T-cell (primary cell): ENCODE data around the gene HRC. TPM values are rescaled to one million over a fixed set of nuclear protein-coding genes. Genes with fewer than 3 reads are reported as not detected.
"Not testable (repeated sequence)": the region's sequence is repeated elsewhere in the genome, so short reads cannot be mapped to it uniquely, and the experiment has no call there.

Source experiments
- ATAC-seq, 4 experiments: fragments of 200-7000 bp in 3 of 4; fragments of 150-1000 bp in 1 of 4; cut with Tn5 transposase; replicated peaks in 1 of 4; 1 replicate in 3 of 4; 2 replicates in 1 of 4; pipeline ENCODE4 v1.10.0; 2021; ENCODE audit warnings: moderate library complexity in 3 of 4, mild to moderate bottlenecking in 2 of 4, moderate number of reproducible peaks in 1 of 4
- CTCF ChIA-PET, 2 donors: fragments of 300-600 bp; sonication (Branson Sonifier 250); formaldehyde crosslinking; loops; one replicate each; lab custom pipeline; 2022; ENCODE audit warnings: antibody characterized with exemption in 2 of 2; lab: Charles Lee
- POLR2A ChIA-PET, 2 donors: fragments of 300-600 bp; sonication (Branson Sonifier 250); formaldehyde crosslinking; loops; one replicate each; lab custom pipeline; 2022; ENCODE audit warnings: antibody characterized with exemption in 2 of 2; lab: Charles Lee
- DNase-seq, 35 experiments: peaks; one replicate each; pipeline versions ENCODE4 v3.0.0 to v3.0.0-alpha.2; 2013 to 2023
- H3K27ac ChIP-seq: one replicate; pipeline ENCODE4 v1.5.1; 2013; ENCODE audit warnings: low read length
- H3K27me3 ChIP-seq, 2 experiments: replicated peaks in 1 of 2; 1 replicate in 1 of 2; 2 replicates in 1 of 2; pipeline versions ENCODE4 v1.6.1 to v1.7.0; 2013; ENCODE audit warnings: low read length in 1 of 2, mixed read lengths in 1 of 2; ENCODE audit not compliant: control insufficient read depth in 2 of 2, insufficient read depth in 2 of 2; ENCODE audit errors: extremely low read depth in 1 of 2
- H3K36me3 ChIP-seq, 2 donors: 1 replicate in 1 of 2; 2 replicates in 1 of 2; pipeline versions ENCODE4 v1.6.1 to v1.7.0; 2013; ENCODE audit warnings: low read length in 1 of 2; ENCODE audit not compliant: control insufficient read depth in 2 of 2, insufficient read depth in 1 of 2; ENCODE audit errors: extremely low read depth in 1 of 2
- H3K4me1 ChIP-seq, 2 experiments: 1 replicate in 1 of 2; 2 replicates in 1 of 2; pipeline versions ENCODE4 v1.6.1 to v1.7.0; 2013; ENCODE audit warnings: low read length in 2 of 2, mixed read lengths in 1 of 2; ENCODE audit not compliant: insufficient read depth in 2 of 2, control insufficient read depth in 1 of 2; ENCODE audit errors: extremely low read depth in 1 of 2
- H3K4me3 ChIP-seq, 2 donors: 1 replicate in 1 of 2; 2 replicates in 1 of 2; pipeline versions ENCODE4 v1.5.1 to v1.7.0; 2013; ENCODE audit warnings: mild to moderate bottlenecking in 2 of 2, low read length in 1 of 2, moderate library complexity in 1 of 2; ENCODE audit not compliant: control insufficient read depth in 1 of 2; ENCODE audit errors: extremely low read depth in 1 of 2
- H3K9me3 ChIP-seq: 2 replicates; pipeline ENCODE4 v1.7.0; 2013
- H3K27ac Mint-ChIP-seq, 2 donors: one replicate each; pipeline ENCODE4 v1.8.0; 2020 to 2021; ENCODE audit warnings: mild to moderate bottlenecking in 2 of 2, mixed read lengths in 2 of 2
- H3K27me3 Mint-ChIP-seq, 2 donors: one replicate each; pipeline ENCODE4 v1.8.0; 2021 to 2022; ENCODE audit warnings: mixed read lengths in 2 of 2
- H3K36me3 Mint-ChIP-seq: one replicate; pipeline ENCODE4 v1.8.0; 2021; ENCODE audit warnings: mixed read lengths
- H3K4me1 Mint-ChIP-seq, 3 donors: one replicate each; pipeline ENCODE4 v1.8.0; 2020 to 2022; ENCODE audit warnings: mixed read lengths in 3 of 3, mild to moderate bottlenecking in 1 of 3
- H3K4me3 Mint-ChIP-seq, 3 donors: one replicate each; pipeline ENCODE4 v1.8.0; 2020 to 2022; ENCODE audit warnings: mild to moderate bottlenecking in 3 of 3, mixed read lengths in 3 of 3, moderate library complexity in 3 of 3
- H3K9me3 Mint-ChIP-seq, 3 donors: one replicate each; pipeline ENCODE4 v1.8.0; 2020 to 2022; ENCODE audit warnings: mixed read lengths in 3 of 3
- WGBS: methylation state at CpG from one replicate; pipeline ENCODE4 v1.1.5; 2013; ENCODE audit warnings: missing lambda C conversion rate; ENCODE audit not compliant: insufficient coverage; 5-methylcytosine and 5-hydroxymethylcytosine counted together
- total RNA-seq, 35 experiments: library from RNA in 6 of 35; stranded (reverse) in 6 of 35; fragments of 120-200 nt in 1 of 35; gene quantifications; one replicate each; pipeline versions ENCODE4 v1.2.1 to v1.2.4 and lab custom pipeline; 2013 to 2026

Gene HRC
- total RNA-seq, 5 donors from 2014 or later (not counting 1 experiment from before 2014, with no cell fraction given): not detected

DNA sequence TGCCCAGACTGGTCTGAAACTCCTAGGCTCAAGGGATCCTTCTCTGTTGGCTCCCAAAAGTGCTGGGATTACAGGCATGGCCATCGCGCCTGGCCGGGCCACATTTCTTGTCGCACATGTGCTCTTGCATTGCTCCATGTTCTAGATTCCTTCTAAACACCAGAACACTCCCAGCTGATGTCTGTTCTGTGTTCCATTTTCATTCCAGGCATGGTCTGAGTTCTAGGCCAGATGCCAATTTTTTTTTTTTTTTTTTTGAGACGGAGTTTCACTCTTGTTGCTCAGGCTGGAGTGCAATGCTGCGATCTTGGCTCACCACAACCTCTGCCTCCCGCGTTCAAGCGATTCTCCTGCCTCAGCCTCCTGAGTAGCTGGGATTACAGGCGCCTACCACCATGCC, 33.4 kb downstream of the HRC start:
- H3K27ac Mint-ChIP-seq, H3K9me3 ChIP-seq, H3K4me3 ChIP-seq, H3K9me3 Mint-ChIP-seq, ATAC-seq, H3K27ac ChIP-seq, H3K27me3 Mint-ChIP-seq, CTCF ChIA-PET, DNase-seq, H3K27me3 ChIP-seq, POLR2A ChIA-PET, H3K4me3 Mint-ChIP-seq, H3K36me3 Mint-ChIP-seq, H3K36me3 ChIP-seq: not testable (repeated sequence)
- 92% methylated on average over 4 of the region's 10 CpGs for WGBS
- peaks cover 21 to 27% (median 24%) of the 10 kb centered on the region in 3 donors for H3K4me1 Mint-ChIP-seq
- H3K4me1 ChIP-seq: peaks cover 3 to 28% of the 10 kb centered on the region in 2 experiments

DNA sequence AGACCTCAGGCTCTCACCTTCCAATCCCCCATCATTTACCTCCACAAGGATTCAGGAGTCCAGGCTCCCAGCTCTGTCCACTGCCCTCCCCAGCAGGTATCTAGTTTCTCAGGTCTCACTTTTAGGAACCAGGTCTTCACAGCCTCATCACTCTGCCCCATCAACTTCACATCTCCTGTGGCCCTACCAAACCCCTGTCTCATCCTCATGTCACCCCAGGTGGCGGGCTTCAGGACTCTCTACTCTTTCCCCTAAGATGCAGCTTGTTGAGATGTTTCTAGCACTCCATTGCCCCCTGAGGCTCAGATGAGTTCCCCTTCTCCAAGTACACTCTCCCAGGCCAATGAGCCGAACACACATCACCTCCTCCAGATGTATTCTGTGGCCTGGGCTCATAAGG, 34.3 kb downstream of the HRC start:
- Histone ChIP-seq H3K9me3 (no peaks in the 10 kb centered on the region), H3K4me3 (no peak overlapping the region), H3K27ac (no peak overlapping the region), H3K36me3 (no peaks in the 10 kb centered on the region), H3K4me1 (peaks cover 3 to 28% of the 10 kb centered on the region in 2 experiments), H3K27me3 (peaks cover 0 to 10% of the 10 kb centered on the region in 2 experiments)
- ATAC-seq: no peak
- H3K4me1 Mint-ChIP-seq: peaks cover 27 to 35% (median 29%) of the 10 kb centered on the region in 3 donors
- H3K4me3 Mint-ChIP-seq: peak overlapping the region; percentile 67 to 84 (median 78)
- ChIA-PET CTCF (no interaction called here), POLR2A (interaction anchor here in 1 of 2 donors (0.5 kb wide), 1 partner anchor 102 kb away, joined by 3 read pairs; no protein-coding TSS in a partner anchor)
- no peaks in the 10 kb centered on the region for H3K36me3 Mint-ChIP-seq
- peak overlapping the region in 1 of 2 donors; percentile 41 for H3K27ac Mint-ChIP-seq
- DNase-seq: no peak
- H3K27me3 Mint-ChIP-seq: peaks cover 0 to 5% of the 10 kb centered on the region in 2 donors
- no peaks in the 10 kb centered on the region for H3K9me3 Mint-ChIP-seq
- WGBS: 100% methylated on average over 1 of the region's 2 CpGs

DNA sequence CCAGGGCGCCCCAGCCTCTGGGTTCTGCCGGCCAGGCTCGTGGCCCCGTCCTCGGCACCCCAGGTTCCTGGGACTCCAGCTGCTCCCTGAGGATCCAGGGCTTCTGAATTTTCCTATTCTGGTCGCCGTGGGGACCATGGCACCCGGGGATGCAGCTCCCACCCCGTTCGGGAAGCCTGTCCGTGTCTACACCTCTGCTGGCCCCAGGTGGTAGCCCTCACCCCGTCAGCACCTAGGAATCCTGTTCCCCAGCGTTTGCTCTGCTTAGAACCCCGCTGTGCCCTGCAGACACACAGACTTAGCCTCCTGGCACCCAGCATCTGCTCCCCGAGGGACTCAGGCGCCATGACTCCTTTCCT, 34.9 kb downstream of the HRC start:
- no peaks in the 10 kb centered on the region for H3K36me3 ChIP-seq
- Mint-ChIP-seq H3K27me3 (peaks cover 0 to 5% of the 10 kb centered on the region in 2 donors), H3K36me3 (no peaks in the 10 kb centered on the region), H3K4me1 (peaks cover 27 to 38% (median 29%) of the 10 kb centered on the region in 3 donors), H3K9me3 (no peaks in the 10 kb centered on the region), H3K27ac (peak overlapping the region in 1 of 2 donors; percentile 41), H3K4me3 (peak overlapping the region; percentile 67 to 84 (median 78))
- no peak overlapping the region for H3K27ac ChIP-seq
- ChIA-PET POLR2A (interaction anchor here in 1 of 2 donors (0.5 kb wide), 1 partner anchor 101 kb away, joined by 3 read pairs; no protein-coding TSS in a partner anchor), CTCF (no interaction called here)
- no peak overlapping the region for H3K4me3 ChIP-seq
- H3K4me1 ChIP-seq: peaks cover 3 to 31% of the 10 kb centered on the region in 2 experiments
- no peaks in the 10 kb centered on the region for H3K9me3 ChIP-seq
- peaks cover 0 to 10% of the 10 kb centered on the region in 2 experiments for H3K27me3 ChIP-seq
- 36% methylated on average over 16 of the region's 16 CpGs for WGBS
- DNase-seq (no peak), ATAC-seq (no peak)

DNA sequence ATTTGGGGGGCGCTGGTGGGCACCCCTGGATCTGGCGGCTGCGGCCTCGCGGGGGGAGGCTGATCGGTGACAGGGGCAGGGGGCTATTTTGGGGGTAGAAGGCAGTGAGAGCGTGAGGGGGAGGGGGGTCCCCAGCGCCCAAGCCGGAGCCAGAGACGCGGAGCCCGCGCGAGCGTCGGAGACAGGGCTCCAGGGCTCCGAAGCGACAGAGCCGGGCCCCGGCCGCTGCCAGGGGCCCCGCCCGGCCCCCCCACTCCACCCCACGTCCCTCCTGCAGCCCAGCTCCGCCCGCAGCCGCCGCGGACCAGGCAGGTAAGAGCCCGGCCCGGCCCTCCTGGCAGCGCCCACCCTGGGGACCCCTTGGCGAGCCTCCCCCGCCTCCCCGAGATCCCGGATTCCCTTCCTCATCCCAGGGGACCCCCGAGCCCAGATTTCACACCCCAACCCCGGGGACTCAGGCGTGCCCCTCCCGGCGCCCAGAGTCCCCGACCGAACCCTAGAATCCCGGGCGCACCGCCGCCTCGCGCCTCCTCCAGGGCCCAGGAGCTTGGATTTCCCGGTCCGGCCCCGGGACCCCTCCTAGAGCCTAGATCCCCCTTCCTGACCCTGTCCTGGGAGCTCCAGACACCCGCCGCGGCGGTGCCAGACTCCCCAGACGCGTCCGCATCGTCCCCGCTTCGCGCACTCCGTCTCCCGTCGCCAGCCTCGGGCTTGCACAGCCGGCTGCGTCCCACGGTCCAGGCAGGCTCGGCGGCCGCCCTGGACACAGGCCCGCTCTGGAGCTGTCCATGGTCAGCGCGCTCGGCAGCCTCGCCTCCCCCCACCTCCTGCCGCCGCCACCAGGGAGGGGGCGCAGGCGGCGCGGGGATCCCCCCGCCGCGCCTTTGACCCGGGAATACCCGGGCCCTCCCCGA, 35.5 kb downstream of the HRC start, which contains the start of gene PPFIA3:
PPFIA3 (plus strand) TSS at position 134 of the 914 bp plus-strand sequence. CDS start 8,330 bp downstream, outside the sequence.
- POLR2A ChIA-PET: no interaction called here

DNA sequence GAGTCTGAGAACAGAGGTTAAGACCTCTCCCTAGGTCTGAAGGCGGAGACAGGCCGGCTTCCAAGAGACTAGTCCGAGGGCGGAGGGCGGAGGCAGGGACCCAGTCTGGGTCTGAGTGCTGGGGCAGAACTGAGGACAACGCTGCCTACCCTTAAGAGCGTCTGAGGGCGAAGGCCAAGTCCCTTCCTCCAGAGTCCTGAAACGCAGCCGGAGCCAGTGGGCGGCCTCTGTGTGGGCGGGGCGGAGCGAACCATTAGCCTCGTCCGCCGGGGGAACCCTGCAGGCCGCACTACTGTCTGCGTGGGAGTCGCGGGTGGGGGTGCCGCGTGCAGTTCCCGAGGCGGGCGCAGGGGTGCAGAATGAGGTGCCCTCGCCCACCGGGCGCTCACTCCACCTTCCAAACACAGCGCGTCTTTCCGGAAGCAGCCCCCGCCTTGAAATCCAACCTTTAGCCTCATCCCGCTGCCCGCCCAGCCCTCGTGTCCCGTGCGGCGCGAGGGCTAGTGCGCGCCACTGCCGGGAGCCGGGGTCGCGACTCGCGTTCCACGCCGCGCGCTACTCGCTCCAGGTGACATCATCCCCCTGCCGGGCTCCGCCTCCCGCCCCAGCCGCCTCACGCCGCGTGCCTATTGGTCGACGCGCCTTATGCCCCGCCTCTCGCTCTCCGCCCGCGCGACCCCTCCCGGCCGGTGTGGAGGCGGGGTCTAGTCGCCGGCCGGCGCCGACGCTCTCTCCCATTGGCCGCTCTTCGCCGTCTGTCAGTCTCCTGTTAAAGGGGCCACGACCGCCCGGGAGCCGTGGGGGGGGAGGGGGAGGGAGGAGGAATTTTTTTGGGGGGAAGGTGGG, 36.4 kb downstream of the HRC start, which contains the start of gene C19orf73:
C19orf73 (minus strand) TSS at position 579 of the 846 bp plus-strand sequence; CDS start at position 458, 121 bp downstream.
- H3K27ac Mint-ChIP-seq: peak within 1 kb of the TSS; percentile 90 to 95
- H3K4me1 ChIP-seq: peaks cover 3 to 41% of the 10 kb centered on the region in 2 experiments
- ChIA-PET POLR2A (no interaction called here), CTCF (interaction anchor here (0.6 to 1.2 kb wide), 2 partner anchors 9 to 84 kb away, joined by 7 read pairs; no protein-coding TSS in a partner anchor)
- H3K27me3 Mint-ChIP-seq: peaks cover 0 to 5% of the 10 kb centered on the region in 2 donors
- under 1% methylated on average over 82 of the region's 85 CpGs for WGBS
- no peaks in the 10 kb centered on the region for H3K9me3 Mint-ChIP-seq
- peak within 1 kb of the TSS; percentile 96 for H3K27ac ChIP-seq
- no peaks in the 10 kb centered on the region for H3K36me3 Mint-ChIP-seq
- peak within 1 kb of the TSS; percentile 79 to 84 (median 84) for H3K4me3 Mint-ChIP-seq
- no peaks in the 10 kb centered on the region for H3K36me3 ChIP-seq
- H3K9me3 ChIP-seq: no peaks in the 10 kb centered on the region
- H3K4me1 Mint-ChIP-seq: peaks cover 34 to 45% (median 36%) of the 10 kb centered on the region in 3 donors
- peak within 1 kb of the TSS; percentile 66 to 73 for H3K4me3 ChIP-seq
- ATAC-seq (peak; percentile 79 to 85 (median 80)), DNase-seq (peak; percentile 84 to 98 (median 92))
- H3K27me3 ChIP-seq: peaks cover 0 to 10% of the 10 kb centered on the region in 2 experiments

More for the DNA sequence above, 35.5 kb downstream of the HRC start, which contains the start of gene PPFIA3:
- Histone ChIP-seq H3K27me3 (peaks cover 0 to 10% of the 10 kb centered on the region in 2 experiments), H3K9me3 (no peaks in the 10 kb centered on the region), H3K36me3 (no peaks in the 10 kb centered on the region), H3K4me3 (peak within 1 kb of the TSS; percentile 66 to 73), H3K27ac (peak within 1 kb of the TSS; percentile 96), H3K4me1 (peaks cover 3 to 37% of the 10 kb centered on the region in 2 experiments)
- CTCF ChIA-PET: interaction anchor here in 1 of 2 donors (0.6 kb wide), 1 partner anchor 83 kb away, joined by 7 read pairs; no protein-coding TSS in a partner anchor
- ATAC-seq (peak in 2 of 4 experiments; percentile 10 to 11), DNase-seq (peak in 4 of 35 experiments; percentile 18 to 42 (median 29))
- 2% methylated on average over 58 of the region's 90 CpGs for WGBS
- Mint-ChIP-seq H3K9me3 (no peaks in the 10 kb centered on the region), H3K27me3 (peaks cover 0 to 5% of the 10 kb centered on the region in 2 donors), H3K4me3 (peak within 1 kb of the TSS; percentile 79 to 84 (median 84)), H3K4me1 (peaks cover 31 to 42% (median 33%) of the 10 kb centered on the region in 3 donors), H3K36me3 (no peaks in the 10 kb centered on the region), H3K27ac (peak within 1 kb of the TSS; percentile 90 to 95)
